HG02763 (cell line): Measurements from ENCODE around the gene ZFTA.

Experiments used
- ATAC-seq: cut with Tn5 transposase; IDR thresholded peaks from one replicate; pipeline ENCODE4 v1.9.1; 2021; ENCODE audit warnings: mild to moderate bottlenecking, moderate library complexity; ENCODE audit not compliant: unreplicated experiment

Gene ZFTA

GRCh38 chr11:63756919-63757761 is 11.4 kb downstream of the ZFTA start:
- ATAC-seq = no peak

DNA sequence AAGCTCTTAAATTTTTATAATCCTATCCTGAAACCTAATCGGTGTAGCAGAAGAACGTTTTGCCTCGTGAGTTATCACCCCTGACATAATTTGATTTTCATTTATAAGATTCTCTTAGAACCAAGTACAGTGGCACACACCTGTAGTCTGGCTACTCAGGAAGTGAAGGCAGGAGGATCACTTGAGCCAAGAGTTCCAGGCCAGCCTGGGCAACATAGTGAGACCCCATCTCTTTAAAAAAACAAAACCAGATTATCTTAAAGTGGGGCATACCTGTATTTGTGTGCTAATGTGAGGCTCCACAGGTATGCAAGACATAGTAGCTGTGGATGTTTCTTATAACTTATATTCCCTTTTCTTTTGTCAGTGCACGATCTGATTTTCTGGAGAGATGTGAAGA is 19.0 kb downstream of the ZFTA start:
- no peak for ATAC-seq

GRCh38 chr11:63747011-63747410 is 21.6 kb downstream of the ZFTA start:
- no peak for ATAC-seq

DNA sequence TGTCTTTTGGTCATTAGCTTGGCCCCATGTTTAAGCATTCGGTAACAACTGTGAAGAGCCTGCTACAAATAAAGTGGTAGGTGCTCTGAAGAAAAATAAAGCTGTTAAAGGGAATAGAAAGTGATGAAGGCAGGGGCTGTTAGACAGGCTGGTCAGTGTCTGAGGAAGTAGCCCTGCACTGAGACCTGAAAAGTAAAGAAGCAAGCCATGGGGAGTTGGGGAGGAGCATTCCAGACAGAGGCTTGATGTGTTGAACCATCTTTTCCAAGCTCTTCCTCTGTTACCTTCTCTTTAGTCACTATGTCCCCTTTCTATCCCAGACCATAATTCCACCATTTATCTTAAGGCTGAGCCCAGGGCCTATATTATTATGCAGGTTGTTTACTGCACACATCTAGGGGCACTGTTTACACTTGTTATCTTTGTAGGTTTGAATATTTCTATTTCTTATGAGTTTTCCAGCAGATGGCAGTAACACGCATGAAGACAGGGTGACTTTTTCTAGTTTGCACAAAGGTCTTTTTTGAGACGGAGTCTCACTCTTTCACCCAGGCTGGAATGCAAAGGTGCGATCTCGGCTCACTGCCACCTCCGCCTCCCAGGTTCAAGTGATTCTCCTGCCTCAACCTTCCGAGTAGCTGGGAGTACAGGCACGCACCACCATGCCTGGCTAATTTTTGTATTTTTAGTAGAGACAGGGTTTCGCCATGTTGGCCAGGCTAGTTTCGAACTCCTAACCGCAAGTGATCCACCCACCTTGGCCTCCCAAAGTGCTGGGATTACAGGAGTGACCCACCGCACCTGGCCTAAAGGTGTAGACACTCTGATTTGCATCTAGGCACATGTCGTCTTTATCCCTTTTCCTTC is 23.0 kb downstream of the ZFTA start:
- no peak for ATAC-seq

- ATAC-seq = no peak
Observed at GRCh38 chr11:63738720-63739360, 29.7 kb downstream of the ZFTA start.

- no peak for ATAC-seq
Observed at GRCh38 chr11:63737718-63738117, 30.9 kb downstream of the ZFTA start.

DNA sequence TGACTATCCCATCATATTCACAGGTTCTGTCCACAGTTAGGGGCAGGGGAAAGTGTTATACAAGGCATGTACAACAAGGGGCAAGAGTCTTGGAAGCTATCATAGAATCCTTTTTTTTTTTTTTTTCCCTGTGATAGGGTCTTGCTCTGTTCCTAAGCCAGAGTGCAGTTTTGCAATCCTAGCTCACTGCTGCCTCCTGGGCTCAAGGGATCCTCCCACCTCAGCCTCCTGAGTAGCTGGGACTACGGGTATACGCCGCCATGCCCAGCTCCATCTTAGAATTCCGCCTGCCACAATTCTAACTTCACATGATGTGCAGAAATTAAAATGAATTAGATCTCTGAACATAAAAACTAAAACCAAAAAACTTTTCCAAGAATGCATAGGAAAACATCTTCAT is 31.7 kb downstream of the ZFTA start:
- ATAC-seq = no peak

- no peak for ATAC-seq
Observed at GRCh38 chr11:63729326-63729725, 39.2 kb downstream of the ZFTA start.

DNA sequence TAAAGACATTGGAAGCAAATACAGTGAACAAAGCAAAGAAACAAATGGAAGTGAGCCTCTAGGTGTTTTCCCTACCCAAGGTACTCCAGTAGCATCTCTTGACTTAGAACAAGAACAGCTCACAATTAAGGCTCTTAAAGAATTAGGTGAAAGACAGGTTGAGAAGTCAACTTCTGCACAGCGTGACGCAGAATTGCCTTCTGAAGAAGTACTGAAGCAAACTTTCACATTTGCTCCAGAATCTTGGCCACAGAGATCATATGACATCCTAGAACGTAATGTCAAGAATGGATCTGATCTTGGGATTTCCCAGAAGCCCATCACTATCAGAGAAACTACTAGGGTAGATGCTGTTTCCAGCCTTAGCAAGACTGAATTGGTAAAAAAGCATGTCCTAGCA is 48.0 kb downstream of the ZFTA start:
- ATAC-seq = no peak

DNA sequence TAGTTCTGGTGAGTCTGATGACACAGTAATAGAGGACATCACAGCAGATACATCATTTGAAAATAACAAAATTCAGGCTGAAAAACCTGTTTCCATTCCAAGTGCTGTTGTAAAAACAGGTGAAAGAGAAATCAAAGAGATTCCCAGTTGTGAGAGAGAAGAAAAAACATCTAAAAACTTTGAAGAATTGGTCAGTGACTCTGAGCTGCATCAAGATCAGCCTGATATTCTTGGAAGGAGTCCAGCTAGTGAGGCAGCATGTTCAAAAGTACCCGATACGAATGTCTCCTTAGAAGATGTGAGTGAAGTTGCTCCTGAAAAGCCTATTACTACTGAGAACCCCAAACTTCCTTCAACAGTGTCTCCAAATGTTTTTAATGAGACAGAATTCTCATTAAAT is 48.6 kb downstream of the ZFTA start:
- no peak for ATAC-seq

DNA sequence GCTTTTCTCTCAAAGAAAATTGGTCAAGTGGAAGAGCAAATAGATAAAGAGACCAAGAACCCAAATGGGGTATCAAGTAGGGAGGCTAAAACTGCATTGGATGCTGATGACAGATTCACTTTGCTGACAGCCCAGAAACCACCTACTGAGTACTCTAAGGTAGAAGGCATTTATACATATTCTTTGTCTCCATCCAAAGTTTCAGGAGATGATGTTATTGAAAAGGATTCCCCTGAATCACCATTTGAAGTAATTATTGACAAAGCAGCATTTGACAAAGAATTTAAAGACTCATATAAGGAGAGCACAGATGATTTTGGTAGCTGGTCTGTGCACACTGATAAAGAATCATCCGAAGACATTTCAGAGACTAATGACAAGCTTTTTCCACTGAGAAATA is 49.6 kb downstream of the ZFTA start:
- ATAC-seq = no peak
